LoVo (cell line): ENCODE data around the gene SPHK2.
"Not testable (repeated sequence)": the region's sequence is repeated elsewhere in the genome, so short reads cannot be mapped to it uniquely, and the experiment has no call there.

Experiments
- DNase-seq: peaks from one replicate; pipeline ENCODE4 v3.0.0-alpha.2; 2016; ENCODE audit warnings: low spot score

The SPHK2 gene

DNA sequence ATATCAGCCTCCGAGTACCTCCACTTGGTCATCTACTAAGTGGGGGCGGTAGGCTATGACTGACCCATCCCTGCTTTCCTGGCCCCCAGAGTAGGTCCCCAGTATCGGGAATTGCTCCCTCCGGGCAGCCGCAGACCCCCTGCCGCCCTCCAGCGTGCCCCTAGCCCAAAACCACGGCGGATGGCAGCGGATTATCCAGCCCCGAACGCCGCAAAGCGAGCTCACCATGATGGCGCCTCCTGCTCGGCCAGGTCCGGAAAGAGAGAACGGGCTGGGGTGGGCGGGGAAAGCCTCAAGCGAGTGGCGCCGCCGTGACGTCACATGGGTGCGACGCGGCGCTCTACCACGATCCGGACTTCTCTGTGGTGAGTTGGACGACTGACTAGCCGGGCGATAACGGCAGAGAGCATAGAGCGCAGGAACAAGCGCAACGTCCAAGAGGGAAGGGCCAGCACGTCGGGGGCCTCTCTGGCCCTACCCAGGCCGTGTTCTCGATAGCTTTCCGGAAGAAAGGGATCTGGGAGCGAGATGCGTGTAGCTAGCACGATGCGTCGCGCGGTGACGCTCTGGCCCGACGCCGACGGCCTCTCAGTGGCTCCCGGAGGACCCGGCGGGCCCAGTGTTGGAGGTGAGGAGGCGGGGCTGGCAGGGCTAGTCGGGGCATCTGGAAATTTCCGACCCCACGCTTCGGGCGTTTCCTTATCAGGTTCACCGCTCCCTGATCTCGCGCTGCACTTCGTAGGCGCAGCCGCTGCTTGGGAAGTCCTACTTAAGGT, at the start of gene SPHK2, which contains the start of gene RPL18:
Gene SPHK2, plus strand, starts transcription at position 591 of the 776 bp plus-strand sequence. CDS start 1,009 bp downstream, outside the sequence.
Gene RPL18, minus strand, starts transcription at position 263 of the 776 bp plus-strand sequence. Its CDS starts 35 bp downstream, at position 228.
- peak; percentile 99 for DNase-seq

DNA sequence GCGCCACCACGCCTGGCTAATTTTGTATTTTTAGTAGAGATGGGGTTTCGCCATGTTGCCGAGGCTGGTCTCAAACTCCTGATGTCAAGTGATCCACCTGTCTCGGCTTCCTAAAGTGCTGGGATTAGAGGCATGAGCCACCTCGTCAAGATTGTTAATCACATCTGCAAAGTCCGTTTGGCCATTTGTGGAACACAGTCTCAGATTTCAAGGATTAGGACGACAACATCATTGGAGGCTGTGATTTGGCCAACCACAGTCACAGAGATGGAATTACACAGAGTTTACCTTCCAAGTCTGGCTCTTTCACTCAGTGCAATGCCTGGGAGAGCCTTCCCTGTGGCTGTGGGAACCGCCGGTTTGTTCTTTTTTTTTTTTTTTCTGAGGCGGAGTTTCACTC, 49.5 kb upstream of the SPHK2 start:
- no peak for DNase-seq

DNA sequence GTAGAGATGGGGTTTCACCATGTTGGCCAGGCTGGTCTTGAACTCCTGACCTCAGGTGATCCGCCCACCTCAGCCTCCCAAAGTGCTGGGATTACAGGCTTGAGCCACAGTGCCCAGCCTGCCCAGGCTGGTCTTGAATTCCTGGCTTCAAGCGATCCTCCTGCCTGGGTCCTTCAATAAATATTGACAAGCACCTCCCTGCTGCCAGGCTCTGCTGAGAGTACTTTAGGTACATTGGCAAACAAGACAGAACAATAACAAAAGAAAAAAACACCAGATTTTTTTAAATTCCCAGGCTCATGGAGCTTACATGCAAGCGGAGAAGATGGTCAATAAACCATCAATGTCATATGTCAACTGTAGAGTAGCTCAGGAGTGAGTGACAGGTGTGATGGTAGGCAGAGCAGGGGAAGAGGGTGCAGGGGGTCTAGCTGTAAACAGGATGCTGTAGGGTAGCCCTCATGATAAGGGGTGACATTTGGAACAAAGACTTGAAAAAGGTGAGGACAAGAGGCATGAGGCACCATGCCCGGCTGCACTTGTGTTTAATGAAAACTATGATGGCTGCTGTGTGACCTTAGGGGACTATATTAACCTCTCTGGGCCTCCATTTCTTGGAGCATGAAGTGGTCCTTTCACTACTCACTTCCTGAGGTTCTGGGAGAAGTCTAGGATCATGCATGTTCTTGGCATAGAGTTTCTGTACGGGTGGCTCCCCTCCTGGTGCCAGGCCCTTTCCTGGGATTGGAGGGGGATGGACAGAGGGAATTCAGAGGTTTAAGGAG, 47.7 kb upstream of the SPHK2 start:
- DNase-seq, result no peak

DNA sequence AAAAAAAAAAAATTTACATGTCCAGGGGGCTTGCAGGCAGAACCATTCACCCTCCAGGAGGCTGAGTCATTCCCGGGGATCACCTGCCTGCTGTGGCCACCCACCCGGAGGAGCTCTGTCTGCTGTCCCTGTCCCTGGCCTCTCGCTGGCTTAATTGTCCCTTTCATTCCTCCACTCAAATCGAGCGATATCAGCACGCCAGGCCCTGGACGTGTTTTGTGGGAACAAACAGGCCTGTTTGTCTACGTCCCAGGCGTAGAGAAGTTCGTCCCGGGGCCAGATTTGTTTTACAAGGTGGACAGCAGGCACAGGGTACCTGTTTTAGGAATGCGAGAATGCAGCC, 46.2 kb upstream of the SPHK2 start:
- DNase-seq, result no peak

- no peak for DNase-seq
These were observed 43.2 kb upstream of the SPHK2 start for GRCh38 chr19:48575931-48576622.

- not testable (repeated sequence) for DNase-seq
These were observed 41.4 kb upstream of the SPHK2 start for GRCh38 chr19:48577908-48578307.

DNA sequence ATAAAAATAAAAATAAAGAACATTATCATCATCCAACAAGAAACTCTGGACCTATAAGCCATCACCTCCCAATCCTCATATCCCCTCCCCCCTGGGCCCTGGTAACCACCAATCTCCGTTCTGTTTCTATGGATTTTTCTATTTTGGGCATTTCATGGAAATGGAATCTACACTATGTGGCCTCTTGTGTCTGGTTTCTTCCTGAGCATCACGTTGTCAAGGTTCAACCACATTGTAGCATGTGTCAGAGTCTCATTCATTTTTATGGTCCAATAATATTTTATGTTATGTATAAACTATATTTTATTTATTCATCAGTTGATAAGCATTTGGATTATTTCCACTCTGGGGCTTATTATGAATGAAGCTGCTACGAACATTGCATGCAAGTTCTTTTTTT, 40.4 kb upstream of the SPHK2 start:
- no peak for DNase-seq

- no peak for DNase-seq
These were observed 37.1 kb upstream of the SPHK2 start for GRCh38 chr19:48582168-48582567.

GRCh38 chr19:48587387-48587786, 31.9 kb upstream of the SPHK2 start:
- no peak for DNase-seq

DNA sequence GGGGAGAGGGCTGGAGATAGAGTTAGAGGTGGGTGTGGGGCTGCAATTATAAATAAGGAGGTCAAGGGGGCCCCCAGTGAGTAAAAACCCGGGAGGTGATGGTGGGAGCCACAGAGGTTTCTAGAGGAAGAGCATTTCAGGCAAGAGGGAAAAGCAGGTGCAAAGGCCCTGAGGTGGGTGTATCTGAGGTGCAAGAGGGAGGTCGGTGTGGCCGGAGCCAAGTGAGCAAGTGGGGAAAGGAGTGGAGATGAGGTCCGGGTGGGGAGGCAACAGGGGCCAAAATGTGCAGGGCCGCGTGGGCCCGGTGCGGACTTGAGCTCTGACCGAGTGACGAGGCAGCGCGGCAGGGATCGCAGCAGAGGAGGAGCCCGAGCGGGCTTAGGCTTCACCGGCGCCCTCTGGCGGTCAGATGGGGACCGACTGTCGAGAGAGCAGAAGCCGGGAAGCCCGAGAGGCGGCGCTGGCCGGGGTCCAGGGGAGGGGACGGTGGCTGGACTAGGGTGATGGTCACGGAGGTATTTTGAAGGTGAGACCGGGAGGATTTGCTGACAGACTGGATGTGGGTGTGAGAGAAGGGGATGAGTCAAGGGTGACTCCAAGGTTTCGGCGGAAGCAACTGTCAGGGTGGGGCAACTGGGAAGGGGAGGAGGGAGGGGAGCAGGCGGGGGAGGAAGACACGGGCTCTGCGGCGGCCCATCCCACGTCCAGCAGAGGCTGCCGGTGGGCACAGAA, 30.5 kb upstream of the SPHK2 start:
- DNase-seq, result peak; percentile 92

- DNase-seq, result no peak
These were observed 28.3 kb upstream of the SPHK2 start for GRCh38 chr19:48591021-48591420.

- DNase-seq, result no peak
These were observed 24.1 kb upstream of the SPHK2 start for GRCh38 chr19:48595171-48595570.

GRCh38 chr19:48595833-48596232, 23.5 kb upstream of the SPHK2 start:
- DNase-seq, result no peak

GRCh38 chr19:48596237-48596636, 23.1 kb upstream of the SPHK2 start:
- no peak for DNase-seq

DNA sequence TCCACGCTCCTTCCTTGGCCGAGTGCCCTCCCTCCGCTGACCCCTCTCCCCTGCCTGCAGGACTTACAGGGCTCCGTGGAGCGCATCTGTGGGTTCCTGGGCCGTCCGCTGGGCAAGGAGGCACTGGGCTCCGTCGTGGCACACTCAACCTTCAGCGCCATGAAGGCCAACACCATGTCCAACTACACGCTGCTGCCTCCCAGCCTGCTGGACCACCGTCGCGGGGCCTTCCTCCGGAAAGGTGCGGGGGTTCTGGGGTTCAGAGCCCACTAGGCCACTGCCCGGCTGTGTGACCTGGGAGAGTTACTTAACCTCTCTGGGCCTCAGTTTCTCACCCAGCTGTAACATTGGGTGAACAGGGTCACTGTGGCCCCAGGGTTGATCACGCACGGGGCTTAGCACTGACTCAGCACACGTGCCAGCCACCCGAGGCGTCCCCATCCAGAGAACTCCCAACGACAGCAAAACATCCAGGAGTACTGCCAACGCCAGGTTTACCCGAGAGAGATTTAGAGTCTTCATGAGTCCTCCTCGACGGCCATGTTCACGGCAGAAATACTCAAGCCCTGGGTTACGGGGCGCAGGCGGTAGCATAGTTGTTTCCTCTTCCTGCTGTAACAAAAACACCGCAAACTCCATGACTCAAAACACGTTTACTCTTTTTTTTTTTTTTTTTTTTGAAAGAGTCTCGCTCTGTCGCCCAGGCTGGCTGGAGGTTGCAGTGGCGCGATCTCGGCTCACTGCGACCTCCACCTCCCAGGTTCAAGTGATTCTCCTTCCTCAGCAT, 22.4 kb upstream of the SPHK2 start:
- DNase-seq, result no peak

- no peak for DNase-seq
These were observed 20.2 kb upstream of the SPHK2 start for GRCh38 chr19:48598996-48599700.

DNA sequence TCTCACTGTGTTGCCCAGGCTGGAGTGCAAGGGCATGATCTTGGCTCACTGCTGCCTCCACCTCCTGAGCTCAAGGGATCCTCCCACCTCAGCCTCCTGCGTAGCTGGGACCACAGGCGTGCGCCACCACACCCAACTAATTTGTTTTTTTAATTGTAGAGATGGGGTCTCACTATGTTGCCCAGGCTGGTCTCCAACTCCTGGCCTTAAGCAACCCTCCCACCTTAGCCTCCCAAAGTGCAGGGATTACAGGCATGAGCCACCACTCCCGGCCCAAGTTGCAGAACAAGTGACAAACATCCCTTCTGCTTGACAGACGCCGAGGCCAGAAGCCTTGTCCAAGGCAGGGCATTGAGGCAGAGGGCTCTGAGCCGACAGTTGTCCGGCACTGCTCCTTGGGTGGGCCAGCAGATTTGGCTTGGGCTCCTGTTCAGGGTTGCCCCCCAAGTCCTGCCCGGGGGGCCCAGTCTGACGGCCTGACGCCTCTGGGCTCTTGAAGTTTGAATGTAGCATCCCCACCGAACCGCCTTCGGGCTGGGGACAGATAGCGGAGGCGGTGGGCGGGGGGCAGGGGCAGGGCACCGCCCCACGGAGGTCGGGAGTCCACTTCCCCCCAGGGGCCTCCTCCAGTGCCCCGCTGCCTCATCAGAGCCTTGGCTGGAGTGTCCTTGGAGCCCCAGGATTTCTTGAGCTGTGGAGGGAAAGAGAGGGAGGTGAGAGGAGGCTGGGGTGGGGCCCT, 18.5 kb upstream of the SPHK2 start:
- DNase-seq, result no peak

DNA sequence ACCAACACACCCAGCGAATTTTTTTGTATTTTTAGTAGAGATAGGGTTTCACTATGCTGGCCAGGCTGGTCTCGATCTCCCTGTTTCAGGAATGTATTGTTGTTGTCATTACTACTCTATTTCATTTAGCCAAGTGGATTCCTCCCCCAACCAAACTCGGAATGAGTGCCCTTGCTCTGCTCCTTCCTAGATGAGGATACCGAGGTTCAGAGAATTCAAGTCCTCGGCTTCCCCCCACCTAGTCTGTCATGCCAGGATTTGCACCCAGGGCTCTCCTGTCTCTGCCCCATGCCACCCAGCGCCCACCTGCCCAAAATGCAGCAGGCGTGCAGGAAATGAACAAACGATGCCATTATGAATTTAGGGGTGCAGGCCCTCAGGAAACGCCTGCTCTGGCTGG, 16.3 kb upstream of the SPHK2 start:
- DNase-seq, result no peak

DNA sequence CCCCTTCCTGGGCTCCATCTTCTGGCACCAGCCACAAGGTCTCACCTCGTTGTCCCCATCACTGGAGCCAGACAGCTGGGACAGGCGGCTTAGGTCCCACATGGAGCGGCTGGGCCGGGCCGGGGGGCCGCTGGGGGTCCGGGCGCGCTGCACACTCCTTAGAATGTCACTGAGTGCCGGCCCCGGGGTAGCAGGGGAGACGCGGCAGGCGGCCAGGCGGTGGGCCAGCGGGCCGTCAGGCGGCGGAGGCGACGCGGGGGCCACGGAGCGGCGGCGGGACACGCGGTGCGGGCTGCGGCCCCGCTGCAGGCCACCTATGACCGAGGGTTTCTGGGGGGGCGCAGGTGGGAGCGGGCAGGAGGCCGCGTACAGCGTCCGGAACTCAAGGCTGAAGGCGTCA, 15.9 kb upstream of the SPHK2 start:
- no peak for DNase-seq

GRCh38 chr19:48603850-48604249, 15.5 kb upstream of the SPHK2 start:
- DNase-seq, result no peak
